HepG2 (cell line): ENCODE measurements around the gene SYPL2. TPM values are rescaled to one million over a fixed set of nuclear protein-coding genes. Genes with fewer than 3 reads are reported as not detected.
A peak's percentile ranks its signal among the peaks of the same experiment; 100 is the strongest.

Source experiments
- CSRNP2 ChIP-seq: sonication (generic); formaldehyde crosslinking; conservative IDR thresholded peaks from 2 replicates; pipeline ENCODE4 v1.8.0; 2022; ENCODE audit warnings: low read depth, missing genetic modification reagents
- FUBP1 ChIP-seq: sonication (generic); formaldehyde crosslinking; IDR thresholded peaks from 2 replicates; pipeline ENCODE4 v1.5.1; 2020; ENCODE audit warnings: missing genetic modification reagents, mild to moderate bottlenecking, borderline replicate concordance
- GLI4 ChIP-seq: sonication (generic); formaldehyde crosslinking; IDR thresholded peaks from 2 replicates; pipeline ENCODE4 v1.5.1; 2020; ENCODE audit warnings: missing genetic modification reagents, mild to moderate bottlenecking, moderate library complexity, borderline replicate concordance
- KDM5B ChIP-seq: sonication (generic); formaldehyde crosslinking; IDR thresholded peaks from 2 replicates; pipeline ENCODE4 v1.4.0; 2020; ENCODE audit warnings: missing genetic modification reagents, mild to moderate bottlenecking, borderline replicate concordance
- KDM6A ChIP-seq: IDR thresholded peaks from 2 replicates; pipeline ENCODE4 v1.6.1; 2016; ENCODE audit warnings: low read depth
- KLF9 ChIP-seq: IDR thresholded peaks from 2 replicates; pipeline ENCODE4 v1.6.1; 2016; ENCODE audit warnings: low read depth
- MIXL1 ChIP-seq: IDR thresholded peaks from 2 replicates; pipeline ENCODE4 v1.6.1; 2016
- REL ChIP-seq: sonication (generic); formaldehyde crosslinking; conservative IDR thresholded peaks from 2 replicates; pipeline ENCODE4 v1.8.0; 2022; ENCODE audit warnings: mild to moderate bottlenecking, missing genetic modification reagents, moderate library complexity
- RXRB ChIP-seq: IDR thresholded peaks from 2 replicates; pipeline ENCODE4 v1.6.1; 2016; ENCODE audit warnings: borderline replicate concordance, missing genetic modification reagents, missing compliant biosample characterization
- SAP130 ChIP-seq: IDR thresholded peaks from 2 replicates; pipeline ENCODE4 v1.6.1; 2016; ENCODE audit warnings: low read depth
- TBL1XR1 ChIP-seq: fragments of 150-350 bp; IDR thresholded peaks from 2 replicates; pipeline ENCODE4 v1.6.1; 2014; ENCODE audit warnings: borderline replicate concordance, low read length; ENCODE audit not compliant: partially characterized antibody
- TEF ChIP-seq: sonication (generic); formaldehyde crosslinking; IDR thresholded peaks from 2 replicates; pipeline ENCODE4 v1.5.0; 2020; ENCODE audit warnings: missing genetic modification reagents
- ZBTB1 ChIP-seq: sonication (generic); formaldehyde crosslinking; IDR thresholded peaks from 2 replicates; pipeline ENCODE4 v1.4.0; 2020; ENCODE audit warnings: missing genetic modification reagents, borderline replicate concordance
- ZBTB2 ChIP-seq: sonication (generic); formaldehyde crosslinking; IDR thresholded peaks from 2 replicates; pipeline ENCODE4 v1.8.0; 2022; ENCODE audit warnings: low read depth, missing genetic modification reagents
- ZBTB49 ChIP-seq: sonication (generic); formaldehyde crosslinking; IDR thresholded peaks from 2 replicates; pipeline ENCODE4 v1.4.0; 2020; ENCODE audit warnings: missing genetic modification reagents, borderline replicate concordance
- ZFP36L2 ChIP-seq: sonication (generic); formaldehyde crosslinking; IDR thresholded peaks from 2 replicates; pipeline ENCODE4 v1.4.0; 2020; ENCODE audit warnings: missing genetic modification reagents
- ZNF441 ChIP-seq: sonication (generic); formaldehyde crosslinking; IDR thresholded peaks from 2 replicates; pipeline ENCODE4 v1.7.0; 2021; ENCODE audit warnings: missing genetic modification reagents, borderline replicate concordance
- ZNF512 ChIP-seq: sonication (generic); formaldehyde crosslinking; IDR thresholded peaks from 2 replicates; pipeline ENCODE4 v1.4.0; 2020; ENCODE audit warnings: mild to moderate bottlenecking, missing genetic modification reagents
- ZNF580 ChIP-seq: IDR thresholded peaks from 2 replicates; pipeline ENCODE4 v1.6.1; 2016; ENCODE audit warnings: low read depth, borderline replicate concordance
- ZNF761 ChIP-seq: sonication (generic); formaldehyde crosslinking; conservative IDR thresholded peaks from 2 replicates; pipeline ENCODE4 v1.4.0; 2020; ENCODE audit warnings: mild to moderate bottlenecking, missing genetic modification reagents
- ZNF792 ChIP-seq: IDR thresholded peaks from 2 replicates; pipeline ENCODE4 v1.6.1; 2016
- polyA plus RNA-seq, 8 experiments: library from polyadenylated mRNA; depleted of rRNA in 3 of 8; stranded (reverse) in 7 of 8; unstranded in 1 of 8; fragments of >200 nt; fragmentation: Illumina TruSeq in 4 of 8; extraction: Trizol in 4 of 8; gene quantifications; 2 replicates each; pipeline versions ENCODE4 v1.2.1 to v1.2.3, GENCODE V29; 2011 to 2016; ENCODE audit warnings: low read depth in 4 of 8, missing spikeins in 1 of 8, mixed read lengths in 1 of 8; ENCODE audit not compliant: insufficient read depth in 1 of 8
- total RNA-seq, 5 experiments: library from RNA; depleted of rRNA; stranded (reverse); fragments of >200 nt; fragmentation: Illumina TruSeq; extraction: Trizol; gene quantifications; 2 replicates each; pipeline ENCODE4 v1.2.3, GENCODE V29; 2016; ENCODE audit warnings: low read depth in 1 of 5

Gene SYPL2
- total and polyA plus RNA-seq, 2 of the 13 experiments (the other 11 are each of a cell fraction or from before 2014, with no cell fraction given) = 0.17 to 0.24 TPM

- TF ChIP-seq CSRNP2 (CRISPR knock-in tag) (no peak), SAP130 (no peak), KLF9 (CRISPR knock-in tag) (no peak), MIXL1 (no peak), REL (CRISPR knock-in tag) (0 out of 2 replicates have a peak, but pooled peaks have one; percentile 23), ZFP36L2 (CRISPR knock-in tag) (no peak), RXRB (no peak), ZBTB1 (CRISPR knock-in tag) (no peak), TEF (CRISPR knock-in tag) (no peak), ZNF761 (CRISPR knock-in tag) (no peak), ZNF580 (CRISPR knock-in tag) (no peak), KDM5B (no peak), ZBTB2 (CRISPR knock-in tag) (no peak), FUBP1 (CRISPR knock-in tag) (no peak), ZNF441 (CRISPR knock-in tag) (no peak), ZNF792 (CRISPR knock-in tag) (no peak), GLI4 (CRISPR knock-in tag) (no peak), KDM6A (CRISPR knock-in tag) (no peak), ZBTB49 (CRISPR knock-in tag) (no peak), TBL1XR1 (no peak), ZNF512 (CRISPR knock-in tag) (no peak)
Observed at GRCh38 chr1:109484519-109484975, 18.2 kb downstream of the SYPL2 start (continued).
